ENCODE data around the gene SEC14L6.
"Not testable (repeated sequence)": the region's sequence is repeated elsewhere in the genome, so short reads cannot be mapped to it uniquely, and the experiment has no call there.

Gene SEC14L6

GRCh38 chr22:30565341-30565740 lies 18.8 kb upstream of the SEC14L6 start:
- DNase-seq = no peak

GRCh38 chr22:30564761-30565119 lies 18.2 kb upstream of the SEC14L6 start:
- DNase-seq = no peak

- DNase-seq = no peak
Observed at GRCh38 chr22:30564045-30564760, 17.7 kb upstream of the SEC14L6 start.

GRCh38 chr22:30562366-30562765 lies 15.8 kb upstream of the SEC14L6 start:
- DNase-seq = no peak

GRCh38 chr22:30561402-30562189 lies 15.1 kb upstream of the SEC14L6 start:
- DNase-seq = no peak

- DNase-seq = not testable (repeated sequence)
Observed at GRCh38 chr22:30560643-30561202, 14.2 kb upstream of the SEC14L6 start.

- no peak for DNase-seq
Observed at GRCh38 chr22:30559889-30560288, 13.3 kb upstream of the SEC14L6 start.

GRCh38 chr22:30557243-30557642 lies 10.7 kb upstream of the SEC14L6 start:
- DNase-seq = no peak

GRCh38 chr22:30556388-30556787 lies 9.8 kb upstream of the SEC14L6 start:
- no peak for DNase-seq

GRCh38 chr22:30555282-30556210 lies 9.0 kb upstream of the SEC14L6 start:
- no peak for DNase-seq

GRCh38 chr22:30553971-30554370 lies 7.4 kb upstream of the SEC14L6 start:
- no peak for DNase-seq

- DNase-seq = no peak
Observed at GRCh38 chr22:30552719-30553118, 6.2 kb upstream of the SEC14L6 start.

- not testable (repeated sequence) for DNase-seq
Observed at GRCh38 chr22:30551813-30552212, 5.3 kb upstream of the SEC14L6 start.

GRCh38 chr22:30547188-30547587 lies 647 bp upstream of the SEC14L6 start:
- DNase-seq = no peak

GRCh38 chr22:30542811-30543188 lies 3.7 kb downstream of the SEC14L6 start:
- no peak for DNase-seq

- no peak for DNase-seq
Observed at GRCh38 chr22:30541961-30542810, 4.4 kb downstream of the SEC14L6 start.

GRCh38 chr22:30541511-30541910 lies 5.0 kb downstream of the SEC14L6 start:
- not testable (repeated sequence) for DNase-seq

- DNase-seq = no peak
Observed at GRCh38 chr22:30539368-30539767, 7.2 kb downstream of the SEC14L6 start.

- no peak for DNase-seq
Observed at GRCh38 chr22:30538280-30538679, 8.3 kb downstream of the SEC14L6 start.

GRCh38 chr22:30537083-30537731 lies 9.3 kb downstream of the SEC14L6 start:
- no peak for DNase-seq

- no peak for DNase-seq
Observed at GRCh38 chr22:30535182-30535581, 11.4 kb downstream of the SEC14L6 start.

Data from activated gamma-delta T cell treated with Interleukin-2 at 50 U/mL for 16 hours (primary cell).